Measurements from ENCODE around the gene ARHGEF5.
"Not testable (repeated sequence)": the region's sequence is repeated elsewhere in the genome, so short reads cannot be mapped to it uniquely, and the experiment has no call there.

DNA sequence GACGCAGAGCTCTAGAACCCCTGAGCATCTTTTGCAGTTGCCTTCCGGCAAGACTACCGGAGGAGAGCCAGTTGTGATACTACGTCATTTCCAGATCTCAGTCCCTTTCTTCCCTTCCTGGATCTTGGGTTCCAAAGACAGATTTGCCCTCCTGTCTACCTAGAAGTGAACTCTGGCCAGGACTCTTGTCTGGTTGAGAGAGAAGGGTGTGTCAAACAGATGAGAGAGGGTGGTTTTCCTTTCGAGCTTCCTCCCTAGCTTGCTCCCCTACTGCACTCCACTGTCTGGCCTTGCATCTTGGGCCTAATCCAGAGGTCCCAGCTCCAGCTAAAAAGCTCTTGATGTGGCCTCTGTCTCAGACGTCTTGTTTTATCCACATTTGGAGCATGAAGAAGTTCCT, 983 bp downstream of the ARHGEF5 start:
- TF ChIP-seq, protein P1, sequence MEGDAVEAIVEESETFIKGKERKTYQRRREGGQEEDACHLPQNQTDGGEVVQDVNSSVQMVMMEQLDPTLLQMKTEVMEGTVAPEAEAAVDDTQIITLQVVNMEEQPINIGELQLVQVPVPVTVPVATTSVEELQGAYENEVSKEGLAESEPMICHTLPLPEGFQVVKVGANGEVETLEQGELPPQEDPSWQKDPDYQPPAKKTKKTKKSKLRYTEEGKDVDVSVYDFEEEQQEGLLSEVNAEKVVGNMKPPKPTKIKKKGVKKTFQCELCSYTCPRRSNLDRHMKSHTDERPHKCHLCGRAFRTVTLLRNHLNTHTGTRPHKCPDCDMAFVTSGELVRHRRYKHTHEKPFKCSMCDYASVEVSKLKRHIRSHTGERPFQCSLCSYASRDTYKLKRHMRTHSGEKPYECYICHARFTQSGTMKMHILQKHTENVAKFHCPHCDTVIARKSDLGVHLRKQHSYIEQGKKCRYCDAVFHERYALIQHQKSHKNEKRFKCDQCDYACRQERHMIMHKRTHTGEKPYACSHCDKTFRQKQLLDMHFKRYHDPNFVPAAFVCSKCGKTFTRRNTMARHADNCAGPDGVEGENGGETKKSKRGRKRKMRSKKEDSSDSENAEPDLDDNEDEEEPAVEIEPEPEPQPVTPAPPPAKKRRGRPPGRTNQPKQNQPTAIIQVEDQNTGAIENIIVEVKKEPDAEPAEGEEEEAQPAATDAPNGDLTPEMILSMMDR (IDR thresholded peaks at IDR 0.05; ENCODE audit: poor library complexity), result not testable (repeated sequence)
- not testable (repeated sequence) for TF ChIP-seq EZH2 (IDR thresholded peaks at IDR 0.05; ENCODE audit: borderline replicate concordance); EZH2phosphoT487 (IDR thresholded peaks at IDR 0.05; ENCODE audit: low read depth, severe bottlenecking, unreplicated experiment)
